ENCODE results near the gene LDAH.

DNA sequence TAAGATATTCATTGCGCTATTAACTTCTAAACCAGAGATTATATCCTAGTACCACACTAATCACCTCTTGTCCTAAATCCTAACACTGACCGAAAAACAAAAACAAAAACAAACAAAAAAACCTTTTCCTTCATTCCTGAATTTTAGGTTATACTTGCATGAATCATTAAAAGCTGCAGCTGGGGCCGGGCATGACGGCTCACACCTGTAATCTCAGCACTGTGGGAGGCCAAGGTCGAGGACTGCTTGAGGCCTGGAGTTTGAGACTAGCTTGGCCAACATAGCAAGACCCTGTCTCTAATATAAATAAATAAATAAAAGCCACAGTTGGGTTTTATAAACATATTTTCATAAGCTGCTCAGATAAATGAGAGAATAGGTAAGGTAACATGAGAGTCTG, 96.0 kb downstream of the LDAH start:
- no peak for TF ChIP-seq RARB (CRISPR knock-in tag; IDR thresholded peaks at IDR 0.05)
- TF ChIP-seq, protein P1, sequence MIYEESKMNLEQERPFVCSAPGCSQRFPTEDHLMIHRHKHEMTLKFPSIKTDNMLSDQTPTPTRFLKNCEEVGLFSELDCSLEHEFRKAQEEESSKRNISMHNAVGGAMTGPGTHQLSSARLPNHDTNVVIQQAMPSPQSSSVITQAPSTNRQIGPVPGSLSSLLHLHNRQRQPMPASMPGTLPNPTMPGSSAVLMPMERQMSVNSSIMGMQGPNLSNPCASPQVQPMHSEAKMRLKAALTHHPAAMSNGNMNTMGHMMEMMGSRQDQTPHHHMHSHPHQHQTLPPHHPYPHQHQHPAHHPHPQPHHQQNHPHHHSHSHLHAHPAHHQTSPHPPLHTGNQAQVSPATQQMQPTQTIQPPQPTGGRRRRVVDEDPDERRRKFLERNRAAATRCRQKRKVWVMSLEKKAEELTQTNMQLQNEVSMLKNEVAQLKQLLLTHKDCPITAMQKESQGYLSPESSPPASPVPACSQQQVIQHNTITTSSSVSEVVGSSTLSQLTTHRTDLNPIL (CRISPR knock-in tag; IDR thresholded peaks at IDR 0.05; ENCODE audit: low read depth), result no peak
- no peak for TF ChIP-seq ARNTL (CRISPR knock-in tag; IDR thresholded peaks at IDR 0.05; ENCODE audit: borderline replicate concordance, low read depth)
- TF ChIP-seq, protein P2, sequence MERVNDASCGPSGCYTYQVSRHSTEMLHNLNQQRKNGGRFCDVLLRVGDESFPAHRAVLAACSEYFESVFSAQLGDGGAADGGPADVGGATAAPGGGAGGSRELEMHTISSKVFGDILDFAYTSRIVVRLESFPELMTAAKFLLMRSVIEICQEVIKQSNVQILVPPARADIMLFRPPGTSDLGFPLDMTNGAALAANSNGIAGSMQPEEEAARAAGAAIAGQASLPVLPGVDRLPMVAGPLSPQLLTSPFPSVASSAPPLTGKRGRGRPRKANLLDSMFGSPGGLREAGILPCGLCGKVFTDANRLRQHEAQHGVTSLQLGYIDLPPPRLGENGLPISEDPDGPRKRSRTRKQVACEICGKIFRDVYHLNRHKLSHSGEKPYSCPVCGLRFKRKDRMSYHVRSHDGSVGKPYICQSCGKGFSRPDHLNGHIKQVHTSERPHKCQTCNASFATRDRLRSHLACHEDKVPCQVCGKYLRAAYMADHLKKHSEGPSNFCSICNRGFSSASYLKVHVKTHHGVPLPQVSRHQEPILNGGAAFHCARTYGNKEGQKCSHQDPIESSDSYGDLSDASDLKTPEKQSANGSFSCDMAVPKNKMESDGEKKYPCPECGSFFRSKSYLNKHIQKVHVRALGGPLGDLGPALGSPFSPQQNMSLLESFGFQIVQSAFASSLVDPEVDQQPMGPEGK (CRISPR knock-in tag; IDR thresholded peaks at IDR 0.05; ENCODE audit: borderline replicate concordance), result no peak
- TF ChIP-seq ZNF565 (CRISPR knock-in tag; conservative IDR thresholded peaks at IDR 0.05; ENCODE audit: low read depth), result no peak
- TF ChIP-seq, protein P3, sequence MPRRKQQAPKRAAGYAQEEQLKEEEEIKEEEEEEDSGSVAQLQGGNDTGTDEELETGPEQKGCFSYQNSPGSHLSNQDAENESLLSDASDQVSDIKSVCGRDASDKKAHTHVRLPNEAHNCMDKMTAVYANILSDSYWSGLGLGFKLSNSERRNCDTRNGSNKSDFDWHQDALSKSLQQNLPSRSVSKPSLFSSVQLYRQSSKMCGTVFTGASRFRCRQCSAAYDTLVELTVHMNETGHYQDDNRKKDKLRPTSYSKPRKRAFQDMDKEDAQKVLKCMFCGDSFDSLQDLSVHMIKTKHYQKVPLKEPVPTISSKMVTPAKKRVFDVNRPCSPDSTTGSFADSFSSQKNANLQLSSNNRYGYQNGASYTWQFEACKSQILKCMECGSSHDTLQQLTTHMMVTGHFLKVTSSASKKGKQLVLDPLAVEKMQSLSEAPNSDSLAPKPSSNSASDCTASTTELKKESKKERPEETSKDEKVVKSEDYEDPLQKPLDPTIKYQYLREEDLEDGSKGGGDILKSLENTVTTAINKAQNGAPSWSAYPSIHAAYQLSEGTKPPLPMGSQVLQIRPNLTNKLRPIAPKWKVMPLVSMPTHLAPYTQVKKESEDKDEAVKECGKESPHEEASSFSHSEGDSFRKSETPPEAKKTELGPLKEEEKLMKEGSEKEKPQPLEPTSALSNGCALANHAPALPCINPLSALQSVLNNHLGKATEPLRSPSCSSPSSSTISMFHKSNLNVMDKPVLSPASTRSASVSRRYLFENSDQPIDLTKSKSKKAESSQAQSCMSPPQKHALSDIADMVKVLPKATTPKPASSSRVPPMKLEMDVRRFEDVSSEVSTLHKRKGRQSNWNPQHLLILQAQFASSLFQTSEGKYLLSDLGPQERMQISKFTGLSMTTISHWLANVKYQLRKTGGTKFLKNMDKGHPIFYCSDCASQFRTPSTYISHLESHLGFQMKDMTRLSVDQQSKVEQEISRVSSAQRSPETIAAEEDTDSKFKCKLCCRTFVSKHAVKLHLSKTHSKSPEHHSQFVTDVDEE (CRISPR knock-in tag; IDR thresholded peaks at IDR 0.05), result no peak
- TF ChIP-seq ZFP30 (CRISPR knock-in tag; IDR thresholded peaks at IDR 0.05), result no peak
- no peak for TF ChIP-seq OSR1 (CRISPR knock-in tag; IDR thresholded peaks at IDR 0.05)
- no peak for TF ChIP-seq BACH2 (CRISPR knock-in tag; IDR thresholded peaks at IDR 0.05; ENCODE audit: borderline replicate concordance)
- no peak for TF ChIP-seq ZNF8 (CRISPR knock-in tag; IDR thresholded peaks at IDR 0.05)
- TF ChIP-seq ZFP3 (CRISPR knock-in tag; IDR thresholded peaks at IDR 0.05), result no peak

Data from SK-N-SH treated with all-trans-retinoic acid at 6 μM for 48 hours (cell line).